A549 (cell line): ENCODE data around the gene ANKDD1A.

Source experiments
- CHD4 ChIP-seq: fragments of 200-600 bp; sonication (generic); IDR thresholded peaks from 2 replicates; pipeline ENCODE4 v1.6.1; 2016; ENCODE audit warnings: antibody characterized with exemption, mild to moderate bottlenecking, borderline replicate concordance
- EP300 ChIP-seq, 2 experiments: fragments of >200 bp; sonication (Bioruptor Twin); formaldehyde crosslinking; IDR thresholded peaks; 2 replicates in 1 of 2; 3 replicates in 1 of 2; pipeline ENCODE4 v1.6.1; 2016 to 2017
- MAFK ChIP-seq: fragments of 450-650 bp; IDR thresholded peaks from 2 replicates; pipeline ENCODE4 v1.6.1; 2014; ENCODE audit not compliant: partially characterized antibody
- POLR2A ChIP-seq: IDR thresholded peaks from 2 replicates; pipeline ENCODE4 v1.6.1; 2012; ENCODE audit warnings: mild to moderate bottlenecking, low read length
- RAD21 ChIP-seq, 2 experiments: fragments of >200 bp in 1 of 2; sonication (Bioruptor Twin) in 1 of 2; formaldehyde crosslinking in 1 of 2; IDR thresholded peaks in 1 of 2; conservative IDR thresholded peaks in 1 of 2; 2 replicates in 1 of 2; 3 replicates in 1 of 2; pipeline ENCODE4 v1.6.1; 2012 to 2018; ENCODE audit warnings: inconsistent platforms in 1 of 2
- RARB ChIP-seq: fragments of 250-450 bp; sonication (Bioruptor Pico); IDR thresholded peaks from 2 replicates; pipeline ENCODE4 v1.8.0; 2021; ENCODE audit warnings: mild to moderate bottlenecking, moderate library complexity
- RCOR1 ChIP-seq: fragments of 150-350 bp; IDR thresholded peaks from 2 replicates; pipeline ENCODE4 v1.6.1; 2014; ENCODE audit warnings: antibody characterized with exemption, low read length, low read depth
- TF ChIP-seq, protein P1 (sequence below): fragments of 200-600 bp; sonication (generic); IDR thresholded peaks from 2 replicates; pipeline ENCODE4 v1.6.1; 2016; ENCODE audit warnings: antibody characterized with exemption, mild to moderate bottlenecking, moderate library complexity
- TF ChIP-seq, protein P2 (sequence below): fragments of >200 bp; sonication (Bioruptor Twin); formaldehyde crosslinking; IDR thresholded peaks from 3 replicates; pipeline ENCODE4 v1.5.1; 2016
- TF ChIP-seq, protein P3 (sequence below): fragments of 150-350 bp; IDR thresholded peaks from 2 replicates; pipeline ENCODE4 v1.6.1; 2014; ENCODE audit warnings: low read depth, mild to moderate bottlenecking, low read length

DNA sequence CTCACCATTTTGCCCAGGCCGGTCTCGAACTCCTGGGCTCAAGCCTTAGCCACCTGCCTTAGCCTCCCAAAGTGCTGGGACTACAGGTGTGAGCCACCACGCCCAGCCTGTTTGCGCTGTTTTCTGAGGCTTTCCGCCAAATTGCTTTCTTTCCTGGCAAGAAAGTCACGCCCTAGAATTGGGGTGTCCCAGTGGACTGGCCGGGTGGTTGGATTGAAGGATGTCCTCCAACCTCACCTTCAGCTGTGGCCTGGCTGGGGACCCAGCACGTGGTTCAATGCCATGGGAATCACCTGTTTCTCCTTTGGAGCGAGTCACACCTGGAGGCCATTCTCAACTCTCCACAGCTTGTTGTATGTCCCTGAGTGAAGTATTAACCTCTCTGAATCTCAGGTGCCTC is 5.8 kb upstream of the ANKDD1A start:
- TF ChIP-seq, protein P1, sequence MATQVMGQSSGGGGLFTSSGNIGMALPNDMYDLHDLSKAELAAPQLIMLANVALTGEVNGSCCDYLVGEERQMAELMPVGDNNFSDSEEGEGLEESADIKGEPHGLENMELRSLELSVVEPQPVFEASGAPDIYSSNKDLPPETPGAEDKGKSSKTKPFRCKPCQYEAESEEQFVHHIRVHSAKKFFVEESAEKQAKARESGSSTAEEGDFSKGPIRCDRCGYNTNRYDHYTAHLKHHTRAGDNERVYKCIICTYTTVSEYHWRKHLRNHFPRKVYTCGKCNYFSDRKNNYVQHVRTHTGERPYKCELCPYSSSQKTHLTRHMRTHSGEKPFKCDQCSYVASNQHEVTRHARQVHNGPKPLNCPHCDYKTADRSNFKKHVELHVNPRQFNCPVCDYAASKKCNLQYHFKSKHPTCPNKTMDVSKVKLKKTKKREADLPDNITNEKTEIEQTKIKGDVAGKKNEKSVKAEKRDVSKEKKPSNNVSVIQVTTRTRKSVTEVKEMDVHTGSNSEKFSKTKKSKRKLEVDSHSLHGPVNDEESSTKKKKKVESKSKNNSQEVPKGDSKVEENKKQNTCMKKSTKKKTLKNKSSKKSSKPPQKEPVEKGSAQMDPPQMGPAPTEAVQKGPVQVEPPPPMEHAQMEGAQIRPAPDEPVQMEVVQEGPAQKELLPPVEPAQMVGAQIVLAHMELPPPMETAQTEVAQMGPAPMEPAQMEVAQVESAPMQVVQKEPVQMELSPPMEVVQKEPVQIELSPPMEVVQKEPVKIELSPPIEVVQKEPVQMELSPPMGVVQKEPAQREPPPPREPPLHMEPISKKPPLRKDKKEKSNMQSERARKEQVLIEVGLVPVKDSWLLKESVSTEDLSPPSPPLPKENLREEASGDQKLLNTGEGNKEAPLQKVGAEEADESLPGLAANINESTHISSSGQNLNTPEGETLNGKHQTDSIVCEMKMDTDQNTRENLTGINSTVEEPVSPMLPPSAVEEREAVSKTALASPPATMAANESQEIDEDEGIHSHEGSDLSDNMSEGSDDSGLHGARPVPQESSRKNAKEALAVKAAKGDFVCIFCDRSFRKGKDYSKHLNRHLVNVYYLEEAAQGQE, result no peak
- TF ChIP-seq POLR2A, result no peak
- TF ChIP-seq, protein P2, sequence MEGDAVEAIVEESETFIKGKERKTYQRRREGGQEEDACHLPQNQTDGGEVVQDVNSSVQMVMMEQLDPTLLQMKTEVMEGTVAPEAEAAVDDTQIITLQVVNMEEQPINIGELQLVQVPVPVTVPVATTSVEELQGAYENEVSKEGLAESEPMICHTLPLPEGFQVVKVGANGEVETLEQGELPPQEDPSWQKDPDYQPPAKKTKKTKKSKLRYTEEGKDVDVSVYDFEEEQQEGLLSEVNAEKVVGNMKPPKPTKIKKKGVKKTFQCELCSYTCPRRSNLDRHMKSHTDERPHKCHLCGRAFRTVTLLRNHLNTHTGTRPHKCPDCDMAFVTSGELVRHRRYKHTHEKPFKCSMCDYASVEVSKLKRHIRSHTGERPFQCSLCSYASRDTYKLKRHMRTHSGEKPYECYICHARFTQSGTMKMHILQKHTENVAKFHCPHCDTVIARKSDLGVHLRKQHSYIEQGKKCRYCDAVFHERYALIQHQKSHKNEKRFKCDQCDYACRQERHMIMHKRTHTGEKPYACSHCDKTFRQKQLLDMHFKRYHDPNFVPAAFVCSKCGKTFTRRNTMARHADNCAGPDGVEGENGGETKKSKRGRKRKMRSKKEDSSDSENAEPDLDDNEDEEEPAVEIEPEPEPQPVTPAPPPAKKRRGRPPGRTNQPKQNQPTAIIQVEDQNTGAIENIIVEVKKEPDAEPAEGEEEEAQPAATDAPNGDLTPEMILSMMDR, result no peak
- TF ChIP-seq MAFK, result no peak
- no peak for TF ChIP-seq CHD4
- TF ChIP-seq, protein P3, sequence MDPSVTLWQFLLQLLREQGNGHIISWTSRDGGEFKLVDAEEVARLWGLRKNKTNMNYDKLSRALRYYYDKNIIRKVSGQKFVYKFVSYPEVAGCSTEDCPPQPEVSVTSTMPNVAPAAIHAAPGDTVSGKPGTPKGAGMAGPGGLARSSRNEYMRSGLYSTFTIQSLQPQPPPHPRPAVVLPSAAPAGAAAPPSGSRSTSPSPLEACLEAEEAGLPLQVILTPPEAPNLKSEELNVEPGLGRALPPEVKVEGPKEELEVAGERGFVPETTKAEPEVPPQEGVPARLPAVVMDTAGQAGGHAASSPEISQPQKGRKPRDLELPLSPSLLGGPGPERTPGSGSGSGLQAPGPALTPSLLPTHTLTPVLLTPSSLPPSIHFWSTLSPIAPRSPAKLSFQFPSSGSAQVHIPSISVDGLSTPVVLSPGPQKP, result no peak
- no peak for TF ChIP-seq RAD21 (conservative IDR thresholded peaks at IDR 0.05 in 1 of 2, IDR thresholded peaks at IDR 0.05 in 1 of 2)
- no peak for TF ChIP-seq EP300 (IDR thresholded peaks at IDR 0.05)
- no peak for TF ChIP-seq RARB (CRISPR knock-in tag)
- no peak for TF ChIP-seq RCOR1
